GM19452 (cell line): Measurements from ENCODE around the gene GUCA1A.
"Not testable (repeated sequence)": the region's sequence is repeated elsewhere in the genome, so short reads cannot be mapped to it uniquely, and the experiment has no call there.

Experiments used
- ATAC-seq: cut with Tn5 transposase; IDR thresholded peaks from one replicate; pipeline ENCODE4 v1.9.1; 2021; ENCODE audit not compliant: unreplicated experiment

Gene GUCA1A

DNA sequence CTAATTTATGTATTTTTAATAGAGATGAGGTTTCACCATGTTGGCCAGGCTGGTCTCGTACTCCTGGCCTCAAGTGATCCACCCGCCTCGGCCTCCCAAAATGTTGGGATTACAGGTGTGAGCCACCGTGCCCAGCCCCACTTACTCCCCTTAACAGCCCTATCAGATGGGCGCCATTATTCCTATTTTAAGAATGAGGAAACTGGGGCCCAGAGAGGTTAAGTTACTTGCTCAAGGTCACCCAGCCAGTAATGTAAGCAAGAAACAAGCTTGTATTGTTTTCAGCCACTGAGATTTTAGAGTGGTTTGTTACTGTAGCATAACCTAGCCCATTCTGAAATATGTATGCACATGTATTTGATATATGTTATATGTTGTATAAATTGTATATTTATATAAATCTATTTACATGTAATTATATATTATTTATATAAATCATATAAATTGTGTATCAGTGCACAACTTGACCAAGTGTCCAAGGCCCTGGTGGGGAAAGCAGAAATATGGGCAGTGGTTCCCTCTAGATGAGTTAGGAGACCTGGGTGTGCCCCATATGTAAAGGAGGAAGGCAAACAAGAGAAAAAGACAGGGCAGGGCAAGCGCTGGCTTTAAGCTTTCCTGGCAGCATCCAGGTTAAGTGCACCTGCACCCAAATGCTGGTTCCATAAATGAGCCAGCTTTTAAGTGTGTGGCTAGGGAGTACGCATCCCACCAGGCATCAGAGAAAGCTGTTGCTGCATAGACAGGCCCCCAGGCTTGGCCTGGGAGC lies 1.2 kb upstream of the GUCA1A start:
- ATAC-seq, result no peak

DNA sequence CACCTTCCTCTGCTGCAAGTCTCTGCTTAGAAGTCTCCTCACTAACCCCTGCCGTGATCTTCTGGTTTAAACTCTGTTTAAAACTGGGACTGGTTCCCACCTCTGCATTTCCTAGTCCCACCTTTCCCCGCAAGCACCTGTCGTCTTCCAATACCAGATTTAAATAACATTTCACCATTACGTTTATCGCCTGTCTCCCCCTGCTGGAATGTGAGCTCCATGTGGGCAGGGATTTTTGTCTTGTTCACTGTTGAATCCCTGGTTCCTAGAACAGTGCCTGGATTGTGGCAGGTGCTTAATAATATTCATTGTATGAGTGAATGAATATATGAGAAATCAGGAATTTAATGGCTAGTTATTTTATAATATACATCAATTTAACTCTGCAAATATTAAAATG lies 2.7 kb downstream of the GUCA1A start:
- no peak for ATAC-seq

DNA sequence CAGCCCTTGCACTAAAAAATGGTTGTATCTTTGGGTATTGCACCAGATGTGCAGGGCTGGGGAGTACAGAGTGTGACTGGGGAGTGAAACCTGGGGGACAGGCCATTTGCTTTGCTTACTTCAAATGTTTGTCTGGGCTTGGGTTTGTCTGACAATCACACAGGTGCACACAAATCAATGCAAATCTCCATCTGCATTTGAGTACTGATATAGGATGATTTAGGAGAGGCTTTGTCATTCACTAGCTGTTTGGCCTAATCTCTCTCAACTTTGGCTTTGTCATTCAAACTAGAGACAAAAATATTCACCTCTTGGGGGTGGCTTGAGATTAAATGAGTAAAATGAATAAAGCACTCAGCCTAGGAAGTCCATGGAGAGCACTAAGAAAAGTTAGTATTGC lies 3.8 kb downstream of the GUCA1A start:
- ATAC-seq, result no peak

DNA sequence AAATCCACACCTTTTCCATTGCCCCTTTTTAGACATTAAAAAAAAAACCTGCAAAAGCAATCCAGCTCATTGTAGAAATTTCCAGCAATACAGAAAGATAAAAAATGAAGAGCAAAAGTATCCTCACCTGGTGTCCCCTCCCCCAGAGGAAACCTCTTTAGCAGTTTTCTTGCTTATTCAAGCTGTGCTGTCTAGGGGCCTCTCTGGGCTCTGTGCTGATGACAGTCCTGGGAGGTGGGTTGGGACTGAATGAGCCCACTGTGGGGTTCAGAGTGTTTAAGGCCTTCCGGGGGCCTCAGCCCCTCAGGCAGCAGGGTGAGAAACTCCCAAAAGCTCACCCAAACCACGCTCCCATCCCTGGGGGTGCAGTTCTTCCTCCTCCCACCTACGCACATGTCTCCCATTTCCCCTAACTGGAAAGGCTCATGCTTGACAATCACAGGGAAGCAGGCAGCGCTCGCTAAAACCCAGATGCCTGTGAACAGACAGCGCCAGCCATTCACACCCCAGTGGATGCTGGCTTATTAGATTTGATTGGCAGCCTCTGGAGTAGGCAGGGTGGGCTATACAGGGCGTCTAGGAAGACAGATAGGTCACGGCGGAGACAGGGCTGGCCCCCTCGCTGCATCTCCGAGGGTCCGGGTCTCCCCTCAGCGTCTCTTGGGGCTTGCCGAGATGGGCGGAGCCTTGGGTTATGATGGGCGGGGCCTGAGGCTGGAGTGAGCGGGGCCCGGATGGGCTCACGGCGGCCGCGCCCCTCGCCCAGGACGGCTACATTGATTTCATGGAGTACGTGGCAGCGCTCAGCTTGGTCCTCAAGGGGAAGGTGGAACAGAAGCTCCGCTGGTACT lies 4.6 kb downstream of the GUCA1A start:
- ATAC-seq, result no peak

DNA sequence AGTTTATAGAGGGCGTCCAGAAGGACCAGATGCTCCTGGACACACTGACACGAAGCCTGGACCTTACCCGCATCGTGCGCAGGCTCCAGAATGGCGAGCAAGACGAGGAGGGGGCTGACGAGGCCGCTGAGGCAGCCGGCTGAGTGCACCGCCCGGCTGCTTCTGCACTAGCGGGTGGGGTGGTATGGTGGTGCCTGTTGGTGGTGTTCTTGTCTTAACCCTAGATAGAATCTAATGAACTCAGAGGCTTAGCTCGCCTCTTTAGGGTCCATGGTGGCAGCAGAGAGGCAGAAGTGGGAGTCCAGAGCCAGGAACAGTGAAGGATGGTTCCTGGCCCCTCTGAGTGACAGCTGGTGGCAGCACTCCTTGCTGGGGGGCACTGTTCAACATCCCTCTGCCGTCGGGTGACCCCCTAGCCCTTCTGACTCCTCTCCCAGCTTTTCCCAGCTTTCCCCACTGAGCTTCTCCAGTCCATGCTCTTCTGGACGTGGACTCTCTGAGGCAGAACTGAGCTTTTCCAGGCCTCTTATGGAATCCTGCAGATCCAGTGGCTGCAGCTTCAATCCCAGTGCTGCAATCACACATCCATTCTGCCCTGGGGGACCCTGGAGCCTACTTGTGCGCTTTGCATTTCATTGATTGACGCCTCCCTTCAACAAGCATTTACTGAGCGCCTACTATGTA lies 6.2 kb downstream of the GUCA1A start:
- no peak for ATAC-seq

DNA sequence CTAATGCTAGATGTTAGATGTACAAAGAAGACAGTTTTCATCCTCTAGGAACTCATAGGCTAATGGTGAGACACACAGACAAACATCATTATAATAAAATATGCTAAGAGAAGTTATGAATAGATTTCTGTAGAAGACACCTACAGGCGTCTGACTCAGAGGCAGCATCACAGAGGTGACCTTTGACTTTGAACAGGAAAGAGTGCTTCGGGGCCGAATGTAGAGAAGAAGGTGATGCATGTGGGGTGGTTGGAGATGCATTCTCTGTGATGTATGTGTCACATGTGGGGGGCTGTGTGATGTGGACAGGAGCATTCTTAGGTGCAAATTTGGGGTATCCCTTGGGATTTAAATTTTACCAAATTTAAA lies 6.8 kb downstream of the GUCA1A start:
- ATAC-seq, result no peak

DNA sequence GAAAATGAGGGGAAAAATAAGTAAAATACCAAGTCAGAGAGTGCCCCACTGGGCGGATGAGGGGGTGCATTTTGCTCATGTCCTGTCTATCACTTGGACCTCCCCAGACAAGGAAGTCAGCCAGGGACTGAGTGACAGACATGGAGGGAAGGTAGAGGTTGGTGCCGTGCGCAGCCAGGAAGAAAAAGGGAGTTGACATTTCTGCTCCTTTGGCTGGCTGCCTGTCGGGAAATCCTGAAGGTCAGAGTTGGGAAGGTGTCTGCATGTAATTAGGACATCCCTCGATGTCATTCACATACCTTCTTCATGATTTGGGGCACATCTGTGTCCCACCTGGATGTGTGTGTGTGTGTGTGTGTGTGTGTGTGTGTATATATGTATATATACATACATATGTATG lies 8.9 kb downstream of the GUCA1A start:
- no peak for ATAC-seq

DNA sequence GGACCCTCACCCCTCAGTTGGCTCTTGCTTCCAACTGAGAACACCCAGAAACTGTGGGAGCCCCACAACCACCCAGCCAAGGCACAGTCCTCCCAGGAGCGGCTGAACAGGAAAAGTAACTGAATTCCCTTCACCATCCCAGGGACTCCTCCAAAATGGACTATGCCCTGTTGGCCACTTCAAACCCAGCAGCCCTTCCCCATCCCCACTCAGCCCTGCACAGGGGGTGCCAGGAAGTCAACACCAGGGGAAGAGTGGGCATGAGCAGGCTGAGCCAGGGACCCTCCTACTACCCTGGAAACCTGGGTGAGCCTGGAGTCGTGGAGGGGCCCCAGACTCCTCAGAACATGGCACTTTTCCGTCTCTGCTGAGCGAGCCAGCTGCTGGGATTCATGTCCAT lies 11.3 kb downstream of the GUCA1A start:
- ATAC-seq, result no peak

DNA sequence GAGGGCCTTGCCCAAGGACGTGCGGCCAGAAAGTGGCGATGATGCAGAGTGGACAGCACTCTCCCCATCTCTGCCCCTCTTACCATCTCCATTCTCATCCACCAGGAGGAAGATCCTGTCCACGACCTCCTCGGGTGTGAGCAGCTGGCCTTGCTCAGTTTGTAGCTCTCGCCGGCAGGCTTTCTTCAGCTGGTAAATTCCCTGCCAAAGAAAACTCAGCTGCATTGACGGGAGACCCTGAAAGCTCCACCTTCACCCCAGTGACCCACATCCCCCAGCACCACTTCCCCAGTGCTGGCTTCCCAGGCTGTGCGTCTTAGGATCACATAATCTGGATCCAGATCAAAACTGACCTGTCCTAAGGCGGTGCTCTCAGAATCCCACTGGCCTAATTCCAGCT lies 12.4 kb downstream of the GUCA1A start:
- ATAC-seq, result no peak

DNA sequence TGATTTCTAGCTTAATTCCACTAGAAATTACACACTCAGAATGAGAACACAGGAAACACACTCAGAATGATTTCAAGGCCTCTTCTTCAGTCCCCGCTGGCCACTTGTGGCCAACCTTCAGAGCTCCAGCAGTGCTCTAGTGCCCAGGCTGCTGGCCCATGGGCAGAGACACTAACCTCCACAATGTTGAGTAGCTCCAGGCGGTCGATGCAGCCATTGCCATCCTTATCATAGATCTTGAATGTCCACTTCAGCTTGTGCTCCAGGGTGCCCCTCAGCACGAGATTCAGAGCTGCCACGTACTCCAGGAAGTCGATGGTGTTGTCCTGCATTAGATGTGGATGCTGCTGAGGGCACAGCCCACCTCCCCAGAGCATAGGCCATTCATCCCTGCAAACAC lies 15.2 kb downstream of the GUCA1A start:
- no peak for ATAC-seq

DNA sequence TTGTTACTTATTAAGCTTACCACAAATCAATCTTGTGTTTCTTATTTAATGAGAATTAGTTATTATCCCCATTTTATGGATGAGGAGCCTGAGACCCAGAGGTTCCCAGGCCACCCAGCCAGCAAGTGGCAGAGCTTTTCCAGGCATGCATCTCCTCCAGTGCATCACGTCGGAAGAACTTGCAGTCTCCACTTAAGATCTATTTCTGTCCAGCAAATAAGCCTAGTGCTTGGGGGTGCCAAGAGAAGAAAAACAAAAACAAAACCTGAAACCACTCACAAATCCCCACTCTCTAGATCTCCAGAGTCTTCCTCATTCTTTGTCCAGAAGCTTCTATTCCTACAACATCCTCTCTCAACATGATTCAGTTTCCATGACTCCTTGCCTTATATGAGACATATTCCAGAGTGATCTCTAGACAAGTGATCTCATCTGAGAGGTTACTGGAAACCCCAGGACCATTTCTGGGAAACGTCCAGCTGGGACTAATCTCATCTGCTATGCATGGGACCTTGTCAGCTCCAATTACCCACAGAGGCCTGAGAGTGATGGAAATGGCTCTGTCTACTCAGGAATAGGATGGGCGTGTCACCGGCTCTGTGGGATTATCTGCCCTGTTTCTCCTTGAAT lies 17.5 kb downstream of the GUCA1A start:
- ATAC-seq, result no peak

DNA sequence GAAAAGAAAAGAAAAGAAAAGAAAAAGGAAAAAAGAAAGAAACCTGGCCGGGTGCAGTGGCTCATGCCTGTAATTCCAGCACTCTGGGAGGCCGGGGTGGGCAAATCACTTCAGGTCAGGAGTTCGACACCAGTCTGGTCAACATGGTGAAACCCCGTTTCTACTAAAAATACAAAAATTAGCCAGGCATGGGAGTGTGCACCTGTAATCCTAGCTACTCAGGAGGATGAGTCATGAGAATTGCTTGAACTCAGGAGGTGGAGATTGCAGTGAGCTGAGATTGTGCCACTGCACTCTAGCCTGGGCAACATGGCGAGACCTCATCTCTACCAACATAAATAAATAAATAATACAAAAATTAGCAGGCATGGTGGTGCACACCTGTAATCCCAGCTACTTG lies 19.2 kb downstream of the GUCA1A start:
- not testable (repeated sequence) for ATAC-seq

DNA sequence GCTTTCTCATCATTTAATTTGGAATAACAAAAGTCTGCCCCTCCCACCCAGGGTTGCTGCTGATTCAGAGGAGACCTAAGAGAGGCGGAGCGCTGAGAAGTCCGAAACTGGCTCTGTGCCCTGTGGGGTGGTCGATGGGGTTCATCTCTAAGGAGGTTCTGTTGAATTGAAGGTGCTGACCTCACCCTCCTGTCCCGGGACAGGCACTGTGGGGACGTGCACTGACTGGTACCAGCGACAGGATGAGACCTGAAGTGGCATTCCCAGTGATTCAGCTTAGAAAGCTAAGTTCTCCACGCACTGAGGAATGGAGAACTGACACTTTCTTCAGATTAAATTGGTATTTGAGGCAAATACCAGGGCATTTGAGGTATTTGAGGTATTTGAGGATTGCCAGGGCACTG lies 20.3 kb downstream of the GUCA1A start:
- ATAC-seq, result no peak

DNA sequence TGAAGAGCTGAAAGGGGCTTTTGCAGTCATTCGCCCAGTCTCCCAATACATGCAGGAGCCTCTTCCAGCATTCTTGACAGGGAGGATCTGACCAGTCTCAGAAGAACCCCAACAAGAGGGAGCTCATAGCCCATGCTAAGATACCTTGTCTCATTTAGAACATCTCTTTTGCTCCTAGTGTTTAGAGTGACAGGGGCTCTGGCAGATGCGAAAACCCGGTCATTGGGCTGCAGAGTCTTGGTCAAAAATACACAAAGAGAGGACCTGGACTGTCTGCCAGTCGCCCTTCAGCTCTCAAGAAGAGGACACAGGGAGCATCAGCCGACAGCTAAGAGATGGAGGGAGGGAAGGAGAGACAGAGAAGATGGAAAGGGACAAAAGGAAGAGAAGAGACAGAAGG lies 20.9 kb downstream of the GUCA1A start:
- ATAC-seq, result no peak

DNA sequence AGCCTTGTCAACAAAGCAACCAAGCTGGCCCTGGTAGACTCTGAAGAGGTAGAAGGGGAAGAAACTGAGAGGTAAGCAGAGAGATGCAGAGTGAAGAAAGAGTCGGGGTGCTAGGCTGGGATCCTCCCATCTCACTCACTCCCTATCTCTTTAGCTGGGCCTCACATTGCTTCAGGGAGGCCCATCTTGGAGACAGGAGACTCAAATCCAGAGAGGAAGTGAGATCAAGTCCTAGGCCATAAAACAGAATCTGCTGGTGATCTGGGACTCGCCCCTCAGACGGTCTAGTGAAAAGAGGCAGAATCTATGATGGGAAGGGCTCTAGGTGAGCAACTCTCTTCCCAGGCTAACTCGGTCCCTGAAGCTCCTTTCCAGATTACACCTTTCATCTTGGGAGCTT lies 22.3 kb downstream of the GUCA1A start:
- no peak for ATAC-seq

DNA sequence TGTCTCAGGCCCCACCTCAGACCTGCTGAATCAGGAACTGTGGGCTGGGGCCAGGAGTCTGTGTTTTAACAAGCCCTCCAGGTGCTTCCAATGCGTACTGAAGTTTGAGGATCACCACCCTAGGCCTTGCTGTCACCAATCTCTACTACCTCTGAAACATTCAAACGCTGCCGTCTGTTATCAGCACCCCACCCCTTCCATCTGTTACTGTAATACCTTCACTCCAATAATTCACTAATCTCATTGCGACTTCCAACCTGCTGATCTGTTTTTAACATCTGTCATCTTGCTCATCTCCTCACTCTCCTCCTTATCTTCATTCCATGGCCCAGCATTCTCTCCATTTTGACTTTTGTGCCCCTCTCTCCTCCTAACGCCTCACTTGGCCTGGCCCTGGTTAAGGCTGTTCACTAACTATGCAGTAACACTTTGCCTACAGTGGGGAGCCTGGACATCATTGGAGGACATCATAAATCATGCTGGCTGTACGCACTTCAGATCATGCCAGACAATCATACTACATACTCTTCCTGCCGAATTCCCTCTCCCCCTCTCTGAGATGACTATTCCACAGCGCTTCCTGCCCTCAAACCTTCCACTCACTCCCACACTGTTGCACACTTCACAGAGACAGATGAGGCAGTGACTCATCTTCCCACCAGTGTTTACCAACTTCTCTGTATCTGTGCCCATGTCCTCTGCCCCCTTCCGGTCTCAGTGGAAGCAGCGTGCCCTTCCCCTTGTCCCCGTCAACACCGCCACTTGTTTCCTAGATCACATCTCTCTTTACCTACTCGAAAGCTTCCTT lies 24.6 kb downstream of the GUCA1A start:
- ATAC-seq, result no peak

DNA sequence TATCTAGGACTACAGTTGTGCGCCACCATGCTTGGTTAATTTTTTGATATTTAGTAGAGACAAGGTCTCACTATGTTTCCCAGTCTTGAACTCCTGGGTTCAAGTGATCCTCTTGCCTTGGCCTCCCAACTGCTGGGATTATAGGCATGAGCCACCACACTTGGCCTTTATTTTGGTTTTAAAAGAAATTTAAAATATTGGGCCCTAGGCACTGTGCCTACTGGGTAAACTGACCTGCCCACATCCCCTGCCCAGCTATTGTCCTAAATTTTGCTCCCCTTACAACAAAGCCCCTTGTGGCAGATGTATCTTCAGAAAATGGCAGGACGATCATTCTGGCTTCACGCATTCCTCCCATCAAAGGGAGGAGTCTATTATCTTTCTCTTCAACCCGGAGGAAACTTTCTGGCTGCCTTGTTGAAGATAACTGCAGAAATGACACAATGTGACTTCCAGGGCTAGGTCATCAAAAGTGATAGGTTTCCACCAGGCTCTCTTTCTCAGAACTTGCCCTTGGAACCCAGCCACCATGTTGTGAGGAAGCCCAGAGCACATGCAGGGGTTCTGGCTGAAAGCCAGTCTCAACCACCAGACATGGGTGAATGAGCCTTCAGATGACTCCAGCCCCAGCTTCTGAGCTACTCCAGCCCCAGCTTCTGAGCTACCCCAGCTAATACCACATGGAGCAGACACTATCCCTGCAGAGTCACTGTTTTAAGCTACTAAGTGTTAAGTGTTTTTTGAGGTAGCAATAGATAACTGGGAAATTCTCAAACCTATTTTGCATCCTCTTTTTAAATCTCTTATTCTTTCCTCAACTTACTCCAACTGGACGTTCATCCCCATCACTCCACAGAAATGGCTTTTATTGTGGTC lies 26.2 kb downstream of the GUCA1A start:
- ATAC-seq, result no peak

DNA sequence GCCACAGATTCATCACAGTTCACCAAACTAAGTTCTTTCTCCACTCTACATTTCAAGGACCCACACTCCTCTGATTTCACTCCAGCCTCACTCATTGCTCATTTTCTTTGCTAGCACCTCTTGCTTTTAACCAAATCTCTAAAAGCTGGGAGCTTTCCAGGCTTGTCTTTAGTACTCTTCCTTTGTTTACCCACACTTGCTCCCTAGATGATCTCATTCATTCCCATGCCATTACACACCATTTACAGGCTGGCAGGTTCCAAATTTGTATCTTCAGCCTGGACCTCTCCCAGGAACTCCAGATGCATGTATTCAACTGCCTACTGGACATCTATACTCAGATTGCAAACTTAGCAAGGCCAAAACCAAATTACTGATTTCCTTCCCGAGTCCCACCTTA lies 26.9 kb downstream of the GUCA1A start:
- no peak for ATAC-seq

DNA sequence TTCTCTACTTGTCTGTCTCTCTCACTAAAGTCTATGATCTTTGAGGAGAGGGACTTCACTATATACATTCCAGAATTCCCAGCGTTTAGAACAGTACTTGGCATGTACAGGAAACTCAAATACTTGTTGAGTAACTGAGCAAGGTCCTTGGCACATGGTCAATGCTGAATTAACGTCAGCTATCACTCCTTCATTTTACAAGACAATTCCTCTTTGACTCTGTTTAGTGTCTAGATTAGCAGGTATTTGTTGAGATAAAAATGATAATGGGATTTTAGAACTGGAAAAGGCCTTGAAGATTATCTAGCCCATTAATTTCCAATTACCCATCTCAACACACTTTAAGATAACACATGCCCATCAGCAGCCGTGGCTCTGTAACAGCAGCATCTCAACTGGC lies 28.2 kb downstream of the GUCA1A start:
- no peak for ATAC-seq
